Measurements from ENCODE around the gene C14orf39.
A peak's percentile ranks its signal among the peaks of the same experiment; 100 is the strongest.
"Not testable (repeated sequence)": the region's sequence is repeated elsewhere in the genome, so short reads cannot be mapped to it uniquely, and the experiment has no call there.

Gene C14orf39

GRCh38 chr14:60397550-60397949, 88.3 kb downstream of the C14orf39 start:
- not testable (repeated sequence) for H3K27me3 Mint-ChIP-seq; DNase-seq (ENCODE audit: low spot score in 2 of 2); H3K36me3 Mint-ChIP-seq; H3K4me3 Mint-ChIP-seq; H3K27ac Mint-ChIP-seq; H3K4me1 Mint-ChIP-seq
- ATAC-seq (ENCODE audit: low read depth) = peak; percentile 82
- peaks cover 11% of the 10 kb centered on the region for H3K9me3 Mint-ChIP-seq

- Mint-ChIP-seq H3K4me3 (no peak overlapping the region), H3K36me3 (no peaks in the 10 kb centered on the region), H3K27ac (no peak overlapping the region), H3K4me1 (no peaks in the 10 kb centered on the region), H3K27me3 (peaks cover 2% of the 10 kb centered on the region), H3K9me3 (peaks cover 13% of the 10 kb centered on the region)
- ATAC-seq (ENCODE audit: low read depth) = no peak
- no peak for DNase-seq (ENCODE audit: low spot score in 2 of 2)
Measured at GRCh38 chr14:60396718-60397343, 89.0 kb downstream of the C14orf39 start.
